OCI-LY7 (cell line): ENCODE results near the gene LTBR. TPM values are rescaled to one million over a fixed set of nuclear protein-coding genes. Genes with fewer than 3 reads are reported as not detected.

Source experiments
- BruUV-seq: library from RNA; stranded (reverse); fragments of 400-500 nt; replicated peaks from 2 replicates; lab custom pipeline; 2021; lab: Mats Ljungman, UMichigan
- CTCF ChIA-PET: fragments of 300-600 bp; sonication (Branson Sonifier 250); formaldehyde crosslinking; loops from one replicate; lab custom pipeline; 2022; ENCODE audit warnings: antibody characterized with exemption; ENCODE audit not compliant: unreplicated experiment; lab: Charles Lee
- POLR2A ChIA-PET: fragments of 300-600 bp; sonication (Branson Sonifier 250); formaldehyde crosslinking; loops from one replicate; lab custom pipeline; 2022; ENCODE audit warnings: antibody characterized with exemption; lab: Charles Lee
- DNase-seq: peaks from one replicate; pipeline ENCODE4 v3.0.0-alpha.2; 2015; ENCODE audit warnings: low spot score
- H2AFZ ChIP-seq: fragments of 200-600 bp; sonication (generic), shearing (Covaris generic); 2 replicates; pipeline ENCODE4 v1.6.1; 2014; ENCODE audit warnings: mild to moderate bottlenecking, antibody characterized with exemption, low read length, moderate library complexity
- H3K27ac ChIP-seq: fragments of 200-600 bp; sonication (generic); 2 replicates; pipeline ENCODE4 v1.5.1; 2014; ENCODE audit warnings: mixed run types, low read depth, mild to moderate bottlenecking, moderate library complexity, low read length, inconsistent platforms; ENCODE audit not compliant: poor library complexity, severe bottlenecking
- H3K36me3 ChIP-seq: fragments of 200-600 bp; sonication (generic); 2 replicates; pipeline ENCODE4 v1.6.1; 2014; ENCODE audit warnings: mild to moderate bottlenecking, antibody characterized with exemption, low read length, moderate library complexity, mixed read lengths; ENCODE audit not compliant: insufficient read depth
- H3K4me1 ChIP-seq: fragments of 200-600 bp; sonication (generic); 2 replicates; pipeline ENCODE4 v1.5.1; 2014; ENCODE audit warnings: mild to moderate bottlenecking, low read length; ENCODE audit not compliant: insufficient read depth, poor library complexity, severe bottlenecking
- H3K4me2 ChIP-seq: fragments of 200-600 bp; sonication (generic); 2 replicates; pipeline ENCODE4 v1.6.1; 2014; ENCODE audit warnings: mild to moderate bottlenecking, low read length
- H3K4me3 ChIP-seq: fragments of 200-600 bp; sonication (generic); 2 replicates; pipeline ENCODE4 v1.5.1; 2014; ENCODE audit warnings: mild to moderate bottlenecking, low read depth, low read length; ENCODE audit not compliant: poor library complexity, severe bottlenecking
- H3K79me2 ChIP-seq: fragments of 200-600 bp; sonication (generic); 2 replicates; pipeline ENCODE4 v1.6.1; 2016; ENCODE audit warnings: low read depth, mild to moderate bottlenecking, low read length, moderate library complexity, mixed read lengths; ENCODE audit not compliant: insufficient read depth
- H3K9me2 ChIP-seq: fragments of 200-600 bp; sonication (generic); 2 replicates; pipeline ENCODE4 v1.6.1; 2016; ENCODE audit warnings: mild to moderate bottlenecking, low read length, mixed read lengths; ENCODE audit not compliant: insufficient read depth
- H3K9me3 ChIP-seq: fragments of 200-600 bp; sonication (generic); 2 replicates; pipeline ENCODE4 v1.6.1; 2014; ENCODE audit warnings: mild to moderate bottlenecking, mixed run types, low read length, mixed read lengths
- H4K20me1 ChIP-seq: fragments of 200-600 bp; sonication (generic); 2 replicates; pipeline ENCODE4 v1.6.1; 2014; ENCODE audit warnings: mild to moderate bottlenecking, antibody characterized with exemption, low read length, moderate library complexity, mixed read lengths; ENCODE audit not compliant: insufficient read depth
- CTCF ChIP-seq: fragments of 200-600 bp; sonication (generic); conservative IDR thresholded peaks from 2 replicates; pipeline ENCODE4 v1.5.1; 2014; ENCODE audit warnings: mild to moderate bottlenecking, antibody characterized with exemption, low read length, moderate library complexity, mixed read lengths
- EZH2phosphoT487 ChIP-seq: fragments of 200-600 bp; sonication (generic); IDR thresholded peaks from 2 replicates; pipeline ENCODE4 v1.6.1; 2018; ENCODE audit warnings: low read depth, borderline replicate concordance, mild to moderate bottlenecking, mixed run types, antibody characterized with exemption, low read length, moderate library complexity, mixed read lengths
- intact Hi-C: fragments of 100-400 bp; cut with micrococcal nuclease; formaldehyde crosslinking; loops from one replicate; pipeline ENCODE4 v1.10.0; 2022; ENCODE audit not compliant: unreplicated experiment
- total RNA-seq, 2 experiments: library from RNA; depleted of rRNA in 1 of 2; stranded (reverse); fragments of >200 nt in 1 of 2; shearing (Covaris generic) in 1 of 2; gene quantifications; 2 replicates each; pipeline ENCODE4 v1.2.3, GENCODE V29; 2014 to 2022

LTBR gene
- total RNA-seq, 2 experiments from 2014 or later = not detected

- Histone ChIP-seq H3K4me2 (no peak overlapping the region), H3K79me2 (no peaks in the 10 kb centered on the region), H3K9me2 (no peaks in the 10 kb centered on the region), H3K27ac (no peak overlapping the region), H3K4me1 (peaks cover 17% of the 10 kb centered on the region), H2AFZ (no peak overlapping the region), H3K9me3 (no peaks in the 10 kb centered on the region), H4K20me1 (no peaks in the 10 kb centered on the region), H3K36me3 (no peaks in the 10 kb centered on the region), H3K4me3 (no peak overlapping the region)
- no TSS peak for BruUV-seq
- TF ChIP-seq EZH2phosphoT487 = no peak
- TF ChIP-seq CTCF = no peak
- no peak for DNase-seq
- intact Hi-C loops = no loop called here
- POLR2A ChIA-PET = interaction anchor here (1.5 kb wide), 1 partner anchor 10 kb away, joined by 3 read pairs; no protein-coding TSS in a partner anchor
- CTCF ChIA-PET = interaction anchor here (1.0 kb wide), 1 partner anchor 17 kb away, joined by 3 read pairs; no protein-coding TSS in a partner anchor
Observed at GRCh38 chr12:6373022-6373787, 10.8 kb upstream of the LTBR start.

- Histone ChIP-seq H3K4me2 (no peak overlapping the region), H3K9me2 (no peaks in the 10 kb centered on the region), H3K79me2 (no peaks in the 10 kb centered on the region), H3K27ac (no peak overlapping the region), H3K4me1 (peaks cover 10% of the 10 kb centered on the region), H3K9me3 (no peaks in the 10 kb centered on the region), H3K36me3 (no peaks in the 10 kb centered on the region), H2AFZ (no peak overlapping the region), H3K4me3 (no peak overlapping the region), H4K20me1 (no peaks in the 10 kb centered on the region)
- intact Hi-C loops = no loop called here
- CTCF ChIA-PET = no interaction called here
- BruUV-seq = no TSS peak
- TF ChIP-seq CTCF (no peak), EZH2phosphoT487 (no peak)
- DNase-seq = no peak
- POLR2A ChIA-PET = interaction anchor here (0.5 to 1.2 kb wide), 3 partner anchors 11 to 18 kb away, joined by 3 to 5 read pairs (median 5); no protein-coding TSS in a partner anchor
Observed at GRCh38 chr12:6374028-6374785, 9.8 kb upstream of the LTBR start.
